HG02798 (cell line): ENCODE results near the gene SUSD5.
"Not testable (repeated sequence)": the region's sequence is repeated elsewhere in the genome, so short reads cannot be mapped to it uniquely, and the experiment has no call there.

Experiments used
- ATAC-seq: cut with Tn5 transposase; IDR thresholded peaks from one replicate; pipeline ENCODE4 v1.9.1; 2021; ENCODE audit warnings: mild to moderate bottlenecking; ENCODE audit not compliant: unreplicated experiment, poor library complexity

Gene SUSD5

GRCh38 chr3:33122991-33123390 is 95.6 kb downstream of the SUSD5 start:
- no peak for ATAC-seq

- no peak for ATAC-seq
Measured at GRCh38 chr3:33119891-33120290, 98.7 kb downstream of the SUSD5 start.

DNA sequence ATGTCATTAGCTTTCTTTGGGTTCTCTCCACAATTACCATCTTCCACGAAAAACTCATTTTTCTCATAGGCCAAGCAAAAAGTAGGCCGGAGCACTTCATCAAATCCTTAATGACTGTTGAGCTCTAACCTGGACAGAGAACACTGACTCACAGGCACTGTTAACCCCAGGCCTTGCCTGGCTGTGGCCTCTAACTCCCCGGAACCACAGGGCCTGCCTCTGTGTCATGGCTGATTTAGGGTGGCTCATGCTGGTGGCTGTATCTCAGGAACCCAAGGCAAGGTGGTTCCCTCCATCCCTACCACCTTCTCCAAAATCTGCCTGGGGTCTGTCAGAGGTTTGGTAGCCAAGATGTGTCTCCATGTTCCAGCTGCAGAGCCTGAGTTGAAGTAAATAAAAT is 101.1 kb downstream of the SUSD5 start:
- ATAC-seq = no peak

DNA sequence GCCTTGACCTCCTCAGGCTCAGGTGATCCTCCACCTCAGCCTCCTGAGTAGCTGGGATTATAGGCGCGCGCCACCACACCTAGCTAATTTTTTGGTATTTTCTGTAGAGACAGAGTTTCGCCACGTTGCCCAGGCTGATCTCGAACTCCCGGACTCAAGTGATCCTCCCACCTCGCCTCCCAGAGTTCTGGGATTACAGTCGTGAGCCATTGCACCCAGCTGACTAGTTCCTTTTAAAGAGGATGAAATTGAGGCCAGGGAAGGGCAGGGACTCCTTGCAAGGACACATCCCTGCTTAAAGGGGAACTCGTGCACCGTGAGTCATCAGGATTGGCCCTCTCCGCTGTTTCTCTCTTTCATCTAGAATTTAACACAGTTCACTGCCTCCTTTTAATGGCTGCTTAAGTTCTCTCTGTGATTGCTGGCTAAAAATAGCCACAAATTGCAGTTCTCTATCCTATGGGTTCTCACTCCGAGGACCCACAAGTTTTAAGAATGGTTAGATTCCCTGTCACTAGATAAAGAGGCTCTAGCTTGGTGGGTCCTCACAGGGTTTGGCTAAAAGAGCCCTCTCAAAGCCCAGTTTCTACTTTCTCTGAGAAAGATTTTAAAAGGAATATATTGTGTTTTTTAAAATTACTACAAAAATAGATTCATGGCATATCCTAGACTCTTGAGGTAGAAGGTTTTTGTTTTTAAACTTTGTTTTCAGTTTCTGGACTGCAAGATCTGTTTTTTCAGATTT is 103.4 kb downstream of the SUSD5 start:
- no peak for ATAC-seq

GRCh38 chr3:33114622-33115023 is 104.0 kb downstream of the SUSD5 start:
- no peak for ATAC-seq

- peak; percentile 86 for ATAC-seq
Measured at GRCh38 chr3:33113772-33114621, 104.6 kb downstream of the SUSD5 start, which contains the start of gene CRTAP. Gene CRTAP (plus strand): TSS chr3:33114014. CDS start chr3:33114078, 64 bp downstream.

DNA sequence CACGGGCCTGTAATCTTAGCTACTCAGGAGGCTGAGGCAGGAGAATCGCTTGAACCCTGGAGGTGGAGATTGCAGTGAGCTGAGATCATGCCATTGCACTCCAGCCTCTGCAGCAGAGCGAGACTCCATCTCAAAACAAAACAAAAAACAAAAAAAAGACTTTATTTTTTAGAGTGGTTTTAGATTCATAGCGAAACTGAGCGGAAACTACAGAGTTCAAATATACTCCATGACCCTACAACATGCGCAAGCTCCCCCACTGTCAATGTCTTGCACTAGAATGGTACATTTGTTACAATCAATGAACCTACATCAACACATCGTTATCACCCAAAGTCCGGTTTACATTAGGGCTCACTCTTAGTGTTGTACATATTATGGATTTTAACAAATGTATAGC is 107.0 kb downstream of the SUSD5 start:
- ATAC-seq = peak; percentile 28

DNA sequence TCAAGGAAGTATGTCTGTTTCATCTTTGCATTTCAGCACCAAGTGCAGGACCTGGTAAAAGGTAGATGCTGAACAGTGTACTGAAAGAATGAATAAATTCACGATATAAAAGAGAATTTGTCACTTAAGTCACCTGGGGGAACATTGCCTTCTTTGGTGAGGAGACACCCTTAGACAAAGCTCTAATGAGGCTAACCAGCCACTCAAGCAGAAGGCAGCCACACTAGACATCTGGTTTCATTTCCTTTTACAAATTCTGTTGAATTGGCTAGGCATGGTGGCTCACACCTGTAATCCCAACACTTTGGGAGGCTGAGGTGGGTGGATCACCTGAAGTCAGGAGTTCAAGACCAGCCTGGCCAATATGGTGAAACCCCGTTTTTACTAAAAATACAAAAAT is 111.8 kb downstream of the SUSD5 start:
- not testable (repeated sequence) for ATAC-seq

- ATAC-seq = no peak
Measured at GRCh38 chr3:33105341-33105948, 113.2 kb downstream of the SUSD5 start.

DNA sequence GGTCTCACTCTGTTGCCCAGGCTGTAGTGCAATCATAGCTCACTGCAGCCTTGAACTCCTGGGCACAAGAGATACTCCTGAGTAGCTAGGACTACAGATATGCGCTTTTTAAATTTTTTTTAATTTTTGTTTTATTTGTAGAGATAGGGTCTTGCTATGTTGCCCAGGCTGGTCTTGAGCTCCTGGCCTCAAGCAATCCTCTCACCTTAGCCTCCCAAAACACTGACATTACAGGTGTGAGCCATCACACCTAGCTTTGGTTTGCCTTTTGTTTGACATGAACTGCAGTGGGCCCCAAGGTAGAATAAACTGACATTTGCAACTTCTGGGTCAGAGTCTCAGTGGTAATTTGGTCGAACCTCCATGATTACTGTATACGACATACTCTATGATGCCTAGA is 113.8 kb downstream of the SUSD5 start:
- no peak for ATAC-seq

DNA sequence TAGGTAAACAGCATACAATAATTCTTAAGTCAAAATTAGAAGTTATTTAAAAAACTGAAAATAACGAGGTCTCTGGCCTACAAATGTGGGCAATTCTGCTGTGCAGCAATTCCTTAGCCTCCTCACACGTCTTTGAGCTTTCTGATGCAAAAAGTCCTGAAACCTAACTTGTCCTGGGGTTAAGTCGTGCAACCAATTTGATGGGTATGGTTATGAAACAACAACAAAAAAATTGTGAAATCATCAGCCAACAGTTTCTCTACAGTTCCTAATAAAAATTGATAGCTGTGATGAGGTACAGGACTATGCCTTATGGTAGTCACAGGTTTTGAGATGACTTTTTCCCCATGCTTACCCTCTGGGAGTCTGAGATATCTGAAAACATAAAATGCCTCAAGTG is 115.1 kb downstream of the SUSD5 start:
- no peak for ATAC-seq

DNA sequence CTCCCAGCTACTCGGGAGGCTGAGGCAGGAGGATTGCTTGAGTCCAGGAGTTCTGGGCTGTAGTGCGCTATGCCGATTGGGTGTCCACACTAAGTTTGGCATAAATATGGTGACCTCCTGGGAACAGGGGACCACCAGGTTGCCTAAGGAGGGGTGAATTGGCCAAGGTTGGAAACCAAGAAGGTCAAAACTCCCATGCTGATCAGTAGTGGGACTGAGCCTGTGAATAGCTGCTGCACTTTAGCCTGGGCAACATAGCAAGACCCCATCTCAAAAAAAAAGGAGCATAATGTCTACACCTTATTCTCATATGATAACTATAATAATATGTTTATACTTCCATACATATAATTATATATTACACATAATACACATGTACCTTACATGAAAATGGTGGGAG is 115.6 kb downstream of the SUSD5 start:
- no peak for ATAC-seq

DNA sequence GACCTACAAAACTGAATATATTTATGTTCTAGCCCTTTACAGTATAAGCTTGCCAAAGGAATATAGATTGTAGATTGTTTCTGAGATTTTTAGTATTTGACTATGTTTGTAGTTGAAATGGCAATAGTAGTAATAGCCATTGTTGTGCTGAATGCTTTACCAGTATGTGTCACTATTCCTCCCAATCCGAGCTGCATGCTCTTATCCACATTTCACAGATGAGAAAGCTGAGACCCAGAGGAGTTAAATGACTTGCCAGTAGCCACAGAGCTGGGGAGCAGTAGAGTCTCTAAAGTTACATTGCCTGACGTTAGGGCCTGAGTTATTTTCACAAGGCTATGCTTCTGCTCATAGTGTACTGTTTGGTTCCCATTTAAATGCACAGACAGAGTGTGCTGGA is 118.4 kb downstream of the SUSD5 start:
- ATAC-seq = no peak
